ENCODE data around the gene SNX24. TPM values are rescaled to one million over a fixed set of nuclear protein-coding genes. Genes with fewer than 3 reads are reported as not detected.

SNX24 gene
- total RNA-seq, 5 donors from 2014 or later (not counting 1 experiment from before 2014, with no cell fraction given), result 2.2 to 4.9 (median 3.8) TPM

GRCh38 chr5:122835681-122836080 lies 9.7 kb upstream of the SNX24 start:
- no peaks in the 10 kb centered on the region for H3K9me3 ChIP-seq
- DNase-seq, result no peak

GRCh38 chr5:122836947-122837346 lies 8.5 kb upstream of the SNX24 start:
- ChIA-PET POLR2A (no interaction called here), CTCF (no interaction called here)
- Mint-ChIP-seq H3K9me3 (no peaks in the 10 kb centered on the region), H3K36me3 (no peaks in the 10 kb centered on the region), H3K27me3 (no peaks in the 10 kb centered on the region), H3K4me1 (peaks cover 0 to 4% (median 0%) of the 10 kb centered on the region in 3 donors), H3K4me3 (no peak overlapping the region), H3K27ac (no peak overlapping the region)
- no peaks in the 10 kb centered on the region for H3K4me1 ChIP-seq (ENCODE audit: control insufficient read depth in 1 of 2, extremely low read depth in 1 of 2, insufficient read depth in 2 of 2, low read length in 2 of 2)
- ATAC-seq (replicated peaks in 1 of 4) (no peak), DNase-seq (no peak)
- no peaks in the 10 kb centered on the region for H3K27me3 ChIP-seq (replicated peaks in 1 of 2; ENCODE audit: control insufficient read depth in 2 of 2, extremely low read depth in 1 of 2, insufficient read depth in 2 of 2, low read length in 1 of 2)
- no peak overlapping the region for H3K4me3 ChIP-seq (ENCODE audit: control insufficient read depth in 1 of 2, extremely low read depth in 1 of 2, low read length in 1 of 2)
- H3K9me3 ChIP-seq, result no peaks in the 10 kb centered on the region
- no peaks in the 10 kb centered on the region for H3K36me3 ChIP-seq (ENCODE audit: control insufficient read depth in 2 of 2, extremely low read depth in 1 of 2, insufficient read depth in 1 of 2, low read length in 1 of 2)
- WGBS (ENCODE audit: insufficient coverage), result 88% methylated on average over 1 of the region's 3 CpGs
- H3K27ac ChIP-seq (ENCODE audit: low read length), result no peak overlapping the region

More at GRCh38 chr5:122835681-122836080, 9.7 kb upstream of the SNX24 start:
- no peak overlapping the region for H3K4me3 Mint-ChIP-seq
- peaks cover 0 to 4% (median 0%) of the 10 kb centered on the region in 3 donors for H3K4me1 Mint-ChIP-seq
- ChIA-PET POLR2A (no interaction called here), CTCF (no interaction called here)
- no peaks in the 10 kb centered on the region for H3K27me3 ChIP-seq (replicated peaks in 1 of 2; ENCODE audit: control insufficient read depth in 2 of 2, extremely low read depth in 1 of 2, insufficient read depth in 2 of 2, low read length in 1 of 2)
- H3K9me3 Mint-ChIP-seq, result no peaks in the 10 kb centered on the region
- H3K4me1 ChIP-seq (ENCODE audit: control insufficient read depth in 1 of 2, extremely low read depth in 1 of 2, insufficient read depth in 2 of 2, low read length in 2 of 2), result no peaks in the 10 kb centered on the region
- H3K27ac ChIP-seq (ENCODE audit: low read length), result no peak overlapping the region
- H3K36me3 ChIP-seq (ENCODE audit: control insufficient read depth in 2 of 2, extremely low read depth in 1 of 2, insufficient read depth in 1 of 2, low read length in 1 of 2), result no peaks in the 10 kb centered on the region
- ATAC-seq (replicated peaks in 1 of 4), result no peak
- no peaks in the 10 kb centered on the region for H3K27me3 Mint-ChIP-seq
- no CpG with 5 or more reads among the region's 1 CpG for WGBS (ENCODE audit: insufficient coverage)
- no peak overlapping the region for H3K4me3 ChIP-seq (ENCODE audit: control insufficient read depth in 1 of 2, extremely low read depth in 1 of 2, low read length in 1 of 2)
- H3K27ac Mint-ChIP-seq, result no peak overlapping the region
- peaks cover 4% of the 10 kb centered on the region for H3K36me3 Mint-ChIP-seq

GRCh38 chr5:122839731-122840130 lies 5.7 kb upstream of the SNX24 start:
- Mint-ChIP-seq H3K4me1 (peaks cover 11 to 18% (median 12%) of the 10 kb centered on the region in 3 donors), H3K36me3 (no peaks in the 10 kb centered on the region), H3K27ac (no peak overlapping the region), H3K4me3 (no peak overlapping the region), H3K27me3 (peaks cover 0 to 3% of the 10 kb centered on the region in 2 donors), H3K9me3 (no peaks in the 10 kb centered on the region)
- H3K4me1 ChIP-seq (ENCODE audit: control insufficient read depth in 1 of 2, extremely low read depth in 1 of 2, insufficient read depth in 2 of 2, low read length in 2 of 2), result peaks cover 8 to 12% of the 10 kb centered on the region in 2 experiments
- DNase-seq (no peak), ATAC-seq (replicated peaks in 1 of 4) (no peak)
- H3K36me3 ChIP-seq (ENCODE audit: control insufficient read depth in 2 of 2, extremely low read depth in 1 of 2, insufficient read depth in 1 of 2, low read length in 1 of 2), result no peaks in the 10 kb centered on the region
- H3K27me3 ChIP-seq (replicated peaks in 1 of 2; ENCODE audit: control insufficient read depth in 2 of 2, extremely low read depth in 1 of 2, insufficient read depth in 2 of 2, low read length in 1 of 2), result no peaks in the 10 kb centered on the region
- no CpG with 5 or more reads among the region's 4 CpGs for WGBS (ENCODE audit: insufficient coverage)
- H3K4me3 ChIP-seq (ENCODE audit: control insufficient read depth in 1 of 2, extremely low read depth in 1 of 2, low read length in 1 of 2), result no peak overlapping the region
- CTCF ChIA-PET, result no interaction called here
- H3K9me3 ChIP-seq, result no peaks in the 10 kb centered on the region
- POLR2A ChIA-PET, result no interaction called here
- H3K27ac ChIP-seq (ENCODE audit: low read length), result no peak overlapping the region

GRCh38 chr5:122842016-122842580 lies 3.3 kb upstream of the SNX24 start:
- Mint-ChIP-seq H3K9me3 (no peaks in the 10 kb centered on the region), H3K36me3 (no peaks in the 10 kb centered on the region), H3K27ac (no peak overlapping the region), H3K4me1 (peaks cover 26 to 31% (median 26%) of the 10 kb centered on the region in 3 donors), H3K4me3 (no peak overlapping the region), H3K27me3 (peaks cover 0 to 3% of the 10 kb centered on the region in 2 donors)
- ATAC-seq (replicated peaks in 1 of 4) (no peak), DNase-seq (no peak)
- no peaks in the 10 kb centered on the region for H3K9me3 ChIP-seq
- WGBS (ENCODE audit: insufficient coverage), result 100% methylated on average over 1 of the region's 6 CpGs
- H3K36me3 ChIP-seq (ENCODE audit: control insufficient read depth in 2 of 2, extremely low read depth in 1 of 2, insufficient read depth in 1 of 2, low read length in 1 of 2), result no peaks in the 10 kb centered on the region
- no peak overlapping the region for H3K4me3 ChIP-seq (ENCODE audit: control insufficient read depth in 1 of 2, extremely low read depth in 1 of 2, low read length in 1 of 2)
- no peaks in the 10 kb centered on the region for H3K27me3 ChIP-seq (replicated peaks in 1 of 2; ENCODE audit: control insufficient read depth in 2 of 2, extremely low read depth in 1 of 2, insufficient read depth in 2 of 2, low read length in 1 of 2)
- H3K27ac ChIP-seq (ENCODE audit: low read length), result no peak overlapping the region
- H3K4me1 ChIP-seq (ENCODE audit: control insufficient read depth in 1 of 2, extremely low read depth in 1 of 2, insufficient read depth in 2 of 2, low read length in 2 of 2), result peaks cover 8 to 19% of the 10 kb centered on the region in 2 experiments
- ChIA-PET CTCF (no interaction called here), POLR2A (no interaction called here)

DNA sequence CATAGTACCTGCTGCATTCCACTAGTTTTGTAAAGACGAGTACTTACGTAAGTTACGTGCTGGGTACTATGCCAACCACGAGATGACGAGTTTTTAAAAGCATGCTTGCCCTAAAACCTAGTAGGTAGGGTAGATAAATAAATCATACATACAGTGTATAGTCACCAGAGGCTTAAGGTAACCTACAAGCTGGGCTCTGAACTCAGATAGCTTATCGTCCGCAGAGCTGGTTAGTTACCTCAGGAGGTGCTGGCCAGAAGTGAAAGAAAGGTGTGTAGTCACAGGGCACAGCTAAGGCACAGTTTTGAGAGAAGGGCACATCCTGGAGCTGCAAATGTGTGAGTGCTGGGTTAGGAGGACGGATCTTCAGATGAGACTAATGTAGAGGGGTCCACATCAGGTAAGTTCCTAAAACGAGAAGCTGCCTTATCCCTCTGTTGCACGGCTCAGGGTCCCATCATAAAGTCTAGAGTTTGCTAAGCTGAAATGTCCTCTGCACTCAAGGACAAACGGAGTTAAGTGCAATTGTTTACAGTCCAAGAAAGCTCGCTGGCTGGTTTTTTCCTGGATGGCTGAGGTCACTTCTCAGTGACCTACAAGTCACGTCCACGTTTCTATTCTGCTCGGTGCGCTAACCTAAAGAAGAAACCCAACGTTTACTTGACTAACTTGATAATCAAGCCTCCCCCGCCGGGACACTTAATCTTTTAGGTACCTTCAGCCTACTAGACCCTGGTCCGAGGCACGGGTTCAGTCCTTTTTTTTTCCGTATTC lies 1.1 kb upstream of the SNX24 start:
- ChIA-PET CTCF (interaction anchor here (1.2 to 1.8 kb wide), 3 partner anchors 69 to 579 kb away, joined by 3 to 10 read pairs (median 3); partner anchors contain the start of genes CEP120 (in 1 of the 2) and SNX2 (in 1 of the 2)), POLR2A (interaction anchor here in 1 of 2 donors (0.5 kb wide), 1 partner anchor 261 kb away, joined by 3 read pairs; no protein-coding TSS in a partner anchor)
- H3K27ac Mint-ChIP-seq, result peak overlapping the region; percentile 81 to 83
- Histone ChIP-seq H3K27me3 (replicated peaks in 1 of 2; ENCODE audit: control insufficient read depth in 2 of 2, extremely low read depth in 1 of 2, insufficient read depth in 2 of 2, low read length in 1 of 2) (no peaks in the 10 kb centered on the region), H3K4me1 (ENCODE audit: control insufficient read depth in 1 of 2, extremely low read depth in 1 of 2, insufficient read depth in 2 of 2, low read length in 2 of 2) (peaks cover 8 to 19% of the 10 kb centered on the region in 2 experiments), H3K4me3 (ENCODE audit: control insufficient read depth in 1 of 2, extremely low read depth in 1 of 2, low read length in 1 of 2) (peak overlapping the region; percentile 66 to 96), H3K27ac (ENCODE audit: low read length) (peak overlapping the region; percentile 52), H3K36me3 (ENCODE audit: control insufficient read depth in 2 of 2, extremely low read depth in 1 of 2, insufficient read depth in 1 of 2, low read length in 1 of 2) (no peaks in the 10 kb centered on the region), H3K9me3 (no peaks in the 10 kb centered on the region)
- peak overlapping the region; percentile 83 to 86 (median 86) for H3K4me3 Mint-ChIP-seq
- peak in 3 of 35 experiments; percentile 11 to 21 (median 14) for DNase-seq
- ATAC-seq (replicated peaks in 1 of 4), result no peak
- peaks cover 26 to 34% (median 27%) of the 10 kb centered on the region in 3 donors for H3K4me1 Mint-ChIP-seq
- peaks cover 0 to 3% of the 10 kb centered on the region in 2 donors for H3K27me3 Mint-ChIP-seq
- no peaks in the 10 kb centered on the region for H3K36me3 Mint-ChIP-seq
- 25% methylated on average over 16 of the region's 22 CpGs for WGBS (ENCODE audit: insufficient coverage)
- H3K9me3 Mint-ChIP-seq, result no peaks in the 10 kb centered on the region

DNA sequence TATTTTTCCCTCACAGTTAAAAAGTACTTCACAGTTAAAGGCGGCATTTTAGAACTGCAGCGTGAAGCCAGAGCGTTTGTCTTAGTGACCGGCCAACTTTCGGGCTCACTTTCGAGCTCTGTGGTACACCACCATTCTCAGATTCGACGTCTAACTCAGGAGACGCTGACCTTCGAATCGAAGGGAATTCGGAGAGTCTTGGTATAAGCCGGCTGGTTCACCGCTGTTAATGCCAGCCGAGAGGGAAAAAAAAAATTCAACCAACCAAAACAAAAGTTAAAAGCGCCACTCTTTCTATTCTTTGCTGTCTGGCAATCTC lies 544 bp upstream of the SNX24 start:
- Mint-ChIP-seq H3K36me3 (no peaks in the 10 kb centered on the region), H3K9me3 (no peaks in the 10 kb centered on the region), H3K27me3 (peaks cover 0 to 3% of the 10 kb centered on the region in 2 donors), H3K4me1 (peaks cover 26 to 38% (median 27%) of the 10 kb centered on the region in 3 donors), H3K27ac (peak overlapping the region; percentile 81 to 83), H3K4me3 (peak overlapping the region; percentile 83 to 86 (median 86))
- no peaks in the 10 kb centered on the region for H3K36me3 ChIP-seq (ENCODE audit: control insufficient read depth in 2 of 2, extremely low read depth in 1 of 2, insufficient read depth in 1 of 2, low read length in 1 of 2)
- no peaks in the 10 kb centered on the region for H3K9me3 ChIP-seq
- CTCF ChIA-PET, result interaction anchor here (1.2 to 1.8 kb wide), 3 partner anchors 69 to 579 kb away, joined by 3 to 10 read pairs (median 3); partner anchors contain the start of genes CEP120 (in 1 of the 2) and SNX2 (in 1 of the 2)
- DNase-seq (peak in 2 of 35 experiments; percentile 1 to 6), ATAC-seq (replicated peaks in 1 of 4) (peak in 2 of 4 experiments; percentile 2 to 7)
- WGBS (ENCODE audit: insufficient coverage), result 0% methylated on average over 9 of the region's 16 CpGs
- peak overlapping the region; percentile 52 for H3K27ac ChIP-seq (ENCODE audit: low read length)
- H3K27me3 ChIP-seq (replicated peaks in 1 of 2; ENCODE audit: control insufficient read depth in 2 of 2, extremely low read depth in 1 of 2, insufficient read depth in 2 of 2, low read length in 1 of 2), result no peaks in the 10 kb centered on the region
- POLR2A ChIA-PET, result no interaction called here
- peaks cover 8 to 19% of the 10 kb centered on the region in 2 experiments for H3K4me1 ChIP-seq (ENCODE audit: control insufficient read depth in 1 of 2, extremely low read depth in 1 of 2, insufficient read depth in 2 of 2, low read length in 2 of 2)
- H3K4me3 ChIP-seq (ENCODE audit: control insufficient read depth in 1 of 2, extremely low read depth in 1 of 2, low read length in 1 of 2), result peak overlapping the region; percentile 66 to 96
